ENCODE data around the gene CYP19A1.
"Not testable (repeated sequence)": the region's sequence is repeated elsewhere in the genome, so short reads cannot be mapped to it uniquely, and the experiment has no call there.

CYP19A1 gene

DNA sequence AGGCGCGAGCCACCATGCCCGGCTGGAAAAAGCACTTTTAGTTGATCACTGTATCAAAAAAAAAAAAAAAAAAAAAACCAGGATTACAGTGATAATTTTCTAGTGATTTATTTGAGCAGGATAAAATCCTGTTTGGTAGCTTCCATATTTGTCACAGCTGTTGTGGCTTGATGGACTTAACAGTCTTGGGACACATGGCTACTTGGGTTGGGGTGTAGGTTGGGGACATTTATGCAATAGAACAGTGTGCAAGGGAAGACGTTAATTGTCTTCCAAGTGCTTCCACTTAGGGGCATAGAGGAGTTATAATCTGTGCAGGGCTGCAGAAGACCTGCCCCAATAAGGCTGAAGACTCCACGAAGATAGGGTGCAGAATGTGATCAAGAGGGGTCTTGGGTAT, 136.8 kb downstream of the CYP19A1 start:
- no peak for FAIRE-seq

- no peak for FAIRE-seq
Measured at GRCh38 chr15:51200792-51201191, 137.6 kb downstream of the CYP19A1 start.

DNA sequence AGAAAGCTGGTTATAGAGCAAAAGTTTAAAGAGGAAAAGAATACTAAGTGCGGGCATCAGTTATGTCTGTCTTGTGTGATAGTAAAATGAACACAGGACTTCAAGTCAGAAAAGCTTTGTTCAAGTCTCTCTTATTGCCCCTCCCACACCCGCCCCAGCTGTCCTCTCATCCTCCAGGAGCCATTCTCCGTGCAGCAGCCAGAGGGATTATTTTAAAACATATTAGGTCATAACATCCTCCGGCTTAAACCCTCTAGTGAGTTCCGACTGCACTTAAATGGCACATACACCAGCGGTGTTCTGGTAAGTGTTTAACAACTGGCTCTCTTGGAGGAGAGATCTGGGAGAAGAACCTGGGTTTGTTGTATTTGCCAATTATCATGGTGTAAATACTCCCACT, 138.9 kb downstream of the CYP19A1 start:
- no peak for FAIRE-seq

DNA sequence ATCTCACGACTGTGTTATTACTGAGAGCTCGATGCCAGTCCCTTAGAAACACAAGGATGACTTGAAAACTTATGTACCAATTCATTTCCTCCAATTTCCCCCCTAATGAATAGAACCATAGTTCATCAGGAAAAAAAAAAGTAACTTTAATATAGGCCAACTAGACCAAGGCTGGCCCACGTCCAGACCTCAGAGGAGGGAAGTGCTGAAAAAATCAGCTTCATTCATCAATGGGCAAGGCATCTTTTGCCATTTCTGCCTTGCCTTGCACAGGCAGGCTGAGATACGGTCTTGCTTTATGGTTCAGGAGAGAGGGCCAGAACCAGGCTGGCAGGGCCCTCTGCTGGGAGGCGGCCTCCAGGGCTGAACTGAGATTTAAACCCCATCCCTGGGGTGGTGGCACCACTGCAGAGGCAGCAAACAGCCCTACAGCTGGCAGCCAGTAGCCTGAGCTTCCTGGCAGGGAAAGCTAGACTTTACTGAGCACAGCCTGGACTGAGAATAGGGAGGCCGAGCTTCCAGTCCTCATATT, 139.6 kb downstream of the CYP19A1 start:
- no peak for FAIRE-seq

- FAIRE-seq, result no peak
Measured at GRCh38 chr15:51195459-51195858, 142.9 kb downstream of the CYP19A1 start.

GRCh38 chr15:51193979-51194378, 144.4 kb downstream of the CYP19A1 start:
- no peak for FAIRE-seq

DNA sequence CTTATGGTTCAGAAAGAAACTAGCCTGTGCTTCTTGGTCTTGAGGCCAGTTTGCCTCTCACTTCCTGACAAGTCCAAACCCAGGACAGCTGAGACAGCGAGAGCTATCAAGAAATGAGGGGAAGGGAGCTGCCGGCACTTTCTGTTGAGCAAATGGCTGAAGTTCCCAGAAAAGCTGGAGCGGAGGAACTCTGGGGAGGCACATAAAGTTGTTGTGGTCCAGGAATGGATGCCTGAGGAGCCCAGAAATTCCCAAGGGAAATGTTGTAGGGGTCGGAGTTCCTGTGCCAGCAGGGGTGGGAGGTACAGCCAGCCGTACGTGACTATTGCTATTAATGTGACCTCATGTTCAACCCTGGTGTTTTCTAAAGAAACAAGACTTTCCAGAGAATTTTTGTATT, 144.9 kb downstream of the CYP19A1 start:
- no peak for FAIRE-seq

DNA sequence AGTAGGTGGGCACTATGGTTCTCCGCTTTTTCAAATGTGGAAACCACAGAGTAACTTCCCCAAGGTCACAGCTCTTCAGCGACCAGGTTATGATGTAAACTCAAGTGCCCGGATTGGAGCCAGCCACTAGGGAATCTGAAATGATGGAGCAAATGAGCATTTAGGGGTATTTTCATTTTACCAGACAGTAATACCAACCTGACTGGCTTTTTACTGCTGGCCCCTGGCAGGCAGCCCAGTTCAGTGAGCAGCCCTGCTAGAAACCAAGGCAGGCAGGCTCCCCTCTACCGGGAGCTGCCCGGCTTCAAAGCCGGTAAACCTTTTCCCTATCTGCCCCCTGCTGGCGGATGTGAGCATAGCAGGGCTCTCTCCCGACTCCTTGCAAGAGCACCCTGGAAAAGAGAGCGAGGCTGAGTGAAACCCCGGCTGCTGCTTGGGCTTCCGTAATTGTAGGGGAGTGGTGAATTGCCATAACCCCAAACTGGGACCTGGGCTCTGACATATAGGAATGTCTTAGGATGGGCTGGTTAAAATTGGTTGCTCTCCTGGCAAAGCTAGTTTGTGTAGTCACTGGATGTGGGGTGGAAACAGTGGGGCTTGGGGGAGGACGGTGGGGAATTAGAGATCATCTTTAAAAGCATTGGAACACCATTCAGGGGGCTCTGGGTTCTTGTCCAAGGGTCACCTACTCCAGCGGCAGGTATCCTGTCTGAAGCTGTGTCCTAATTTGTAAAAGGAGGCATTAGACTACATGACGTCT, 145.7 kb downstream of the CYP19A1 start:
- FAIRE-seq, result no peak

GRCh38 chr15:51191766-51192165, 146.6 kb downstream of the CYP19A1 start:
- no peak for FAIRE-seq

DNA sequence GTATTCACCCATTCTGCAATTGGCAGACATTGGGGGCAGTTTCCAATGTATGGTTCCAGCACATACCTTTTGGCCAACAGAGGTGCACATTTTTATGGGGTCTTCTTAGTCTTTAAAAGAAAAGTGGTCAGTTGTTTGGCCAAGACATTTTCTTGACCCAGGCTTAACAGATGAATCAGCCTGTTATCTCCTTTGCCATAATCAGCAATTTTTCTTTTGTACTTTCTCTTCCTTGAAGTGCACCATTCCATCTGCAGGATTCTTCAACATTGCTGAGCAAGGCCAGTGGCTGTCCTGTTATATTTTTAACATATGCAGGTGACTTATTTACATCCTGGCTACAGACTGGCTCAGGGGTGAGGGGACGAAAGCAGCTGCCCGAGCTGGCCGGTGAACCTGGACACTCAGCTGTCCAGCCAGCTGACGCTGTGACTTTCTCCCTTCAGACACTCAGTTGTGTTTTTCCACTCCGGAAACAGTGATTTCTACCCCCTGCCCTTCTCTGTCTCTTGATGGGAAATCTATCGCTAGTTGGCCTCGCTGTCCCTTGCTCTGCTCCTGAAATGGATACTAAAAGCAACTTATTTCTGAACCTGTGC, 147.2 kb downstream of the CYP19A1 start:
- FAIRE-seq, result no peak

DNA sequence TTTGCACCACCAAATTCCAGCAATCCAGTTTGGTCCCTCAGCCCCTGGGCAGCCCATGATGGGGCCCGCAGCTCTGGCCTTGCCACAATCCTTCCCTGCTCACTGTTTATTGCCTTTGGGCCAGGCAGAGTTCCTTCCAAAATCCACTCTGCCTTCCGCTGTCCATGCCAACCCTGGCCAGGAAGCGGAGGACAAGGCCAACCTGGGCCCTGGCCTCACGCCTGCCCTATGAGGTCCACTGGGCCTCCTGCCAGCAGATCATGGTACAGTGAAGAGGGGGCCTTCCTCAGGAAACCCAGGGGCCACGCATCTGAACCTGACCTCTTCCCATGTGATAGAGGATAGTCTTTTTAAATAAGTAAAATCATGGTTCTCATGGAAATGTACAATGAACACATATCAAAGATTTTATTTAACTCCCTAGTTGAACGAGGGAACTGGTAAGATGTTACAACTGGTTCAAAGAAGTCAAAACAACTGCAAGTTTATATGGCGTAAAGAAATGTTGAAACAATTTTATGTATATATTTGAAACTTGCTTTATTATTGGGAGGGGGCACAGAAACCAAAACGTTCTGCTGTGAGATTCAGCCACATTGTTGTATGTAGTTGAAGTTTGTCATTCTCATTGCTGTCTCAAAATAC, 147.8 kb downstream of the CYP19A1 start:
- FAIRE-seq, result no peak

DNA sequence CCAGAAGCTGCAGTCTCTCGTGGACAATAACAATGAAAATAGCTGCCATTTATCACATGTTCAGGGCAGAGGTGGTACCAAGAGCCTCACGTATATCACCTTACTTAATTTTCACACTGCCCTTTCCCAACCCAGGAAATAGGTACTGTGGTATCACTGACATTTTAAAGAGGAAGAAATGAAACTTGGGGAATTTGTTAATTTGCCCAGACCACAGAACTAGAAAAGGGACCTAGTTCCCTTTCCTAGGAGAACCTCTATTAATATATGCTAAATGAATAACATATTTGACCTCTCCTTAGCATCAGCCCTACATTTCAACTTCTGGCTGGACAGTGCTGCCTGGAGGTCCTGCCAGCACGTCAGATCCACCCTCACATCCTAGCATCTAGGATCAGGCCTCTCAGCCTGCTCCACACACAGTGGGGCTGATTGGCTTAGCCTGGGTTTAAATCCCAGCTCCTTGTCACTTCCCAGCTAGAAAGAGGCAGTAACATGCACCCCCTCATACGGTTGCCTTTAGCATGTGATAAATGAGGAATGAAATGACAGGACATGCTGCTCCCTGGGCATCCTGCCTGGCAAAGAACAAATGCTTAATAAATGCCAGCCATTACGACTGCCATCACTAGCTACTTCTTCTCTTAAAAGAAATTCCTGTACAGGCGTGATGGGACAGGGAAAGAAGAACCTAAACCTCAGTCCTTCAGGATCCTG, 148.6 kb downstream of the CYP19A1 start:
- FAIRE-seq, result no peak

GRCh38 chr15:51188791-51189190, 149.6 kb downstream of the CYP19A1 start:
- not testable (repeated sequence) for FAIRE-seq

DNA sequence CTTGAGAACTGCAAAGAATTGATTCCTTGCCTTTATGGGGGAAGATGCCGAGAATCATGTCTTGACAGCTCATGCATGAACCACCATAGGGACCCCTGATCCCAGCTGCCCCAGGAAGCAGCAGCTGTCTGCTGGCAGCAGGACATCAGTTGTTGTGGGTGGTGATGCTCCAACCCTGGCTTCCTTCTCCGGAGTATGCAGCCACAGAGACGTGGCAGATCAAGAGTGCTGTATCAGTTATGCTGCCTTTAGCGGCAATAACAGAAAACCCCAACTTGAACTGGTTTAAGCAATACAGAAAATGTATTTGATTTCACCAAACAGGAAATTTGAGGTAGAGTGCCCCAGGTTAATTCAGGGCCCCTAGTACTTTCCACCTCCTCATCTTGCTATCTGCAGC, 151.5 kb downstream of the CYP19A1 start:
- no peak for FAIRE-seq

GRCh38 chr15:51186181-51186705, 152.2 kb downstream of the CYP19A1 start:
- FAIRE-seq, result no peak

DNA sequence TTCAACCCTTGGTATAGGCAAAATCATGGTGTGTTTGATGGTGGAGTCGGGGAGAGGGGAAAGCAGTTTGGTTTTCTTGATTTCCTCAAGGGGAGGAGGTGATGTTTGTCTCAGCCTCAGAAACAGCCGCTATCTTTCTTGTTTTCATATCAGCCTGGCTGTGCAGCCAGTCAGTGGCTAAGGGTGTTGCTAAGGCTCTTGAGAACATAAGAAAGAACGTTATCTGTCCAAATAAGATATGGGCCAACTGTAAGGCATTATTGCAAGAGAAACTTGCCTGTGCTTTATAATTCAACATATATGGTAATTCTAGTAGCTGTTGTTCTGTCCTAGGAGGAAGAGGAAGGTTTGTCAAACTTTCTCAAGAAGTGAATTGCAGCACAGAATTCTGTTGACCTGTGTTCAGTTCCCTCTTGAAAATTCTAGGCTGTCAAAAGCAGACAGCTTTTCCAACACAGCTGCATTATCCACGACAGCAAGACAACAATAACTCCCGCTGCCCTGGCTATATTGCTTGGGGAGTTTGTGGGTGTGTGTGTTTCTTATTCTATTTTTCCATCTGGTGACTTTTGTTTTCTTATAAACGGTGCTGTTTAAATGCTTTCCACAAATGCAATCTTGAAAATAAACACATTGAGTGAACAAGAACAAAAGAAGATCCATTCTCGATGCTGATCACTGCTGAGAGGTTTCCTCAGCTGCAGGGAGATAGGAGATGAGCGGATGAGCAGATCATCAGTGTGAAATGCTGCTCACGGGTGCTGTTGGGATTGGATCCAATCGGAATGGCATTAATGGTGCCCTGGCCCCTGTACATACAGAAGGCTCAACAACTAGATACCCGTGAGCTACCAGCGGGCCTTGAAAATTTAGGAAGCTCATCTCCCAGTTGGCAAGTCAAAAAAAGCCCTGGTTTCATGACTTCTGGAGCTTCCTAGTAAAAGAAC, 152.9 kb downstream of the CYP19A1 start:
- no peak for FAIRE-seq

DNA sequence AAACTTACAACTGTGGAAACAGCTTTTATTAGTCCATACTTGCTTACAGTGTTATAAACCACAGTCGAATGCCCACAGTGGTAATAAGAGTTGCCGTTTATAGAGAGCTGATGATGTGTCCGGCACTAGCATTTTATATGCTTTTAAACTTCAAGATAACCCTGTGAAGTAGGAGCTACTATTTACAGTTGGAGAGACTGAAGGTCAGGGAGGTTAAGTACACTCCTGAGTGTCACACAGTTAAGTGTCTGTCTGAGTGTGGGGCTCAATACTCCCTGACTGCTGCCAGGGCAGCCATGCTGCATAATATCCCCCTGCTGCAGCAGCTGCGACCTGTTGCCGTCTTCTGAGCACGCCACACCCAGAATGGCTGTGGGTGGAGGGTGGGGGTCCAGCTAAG, 153.8 kb downstream of the CYP19A1 start:
- FAIRE-seq, result no peak

DNA sequence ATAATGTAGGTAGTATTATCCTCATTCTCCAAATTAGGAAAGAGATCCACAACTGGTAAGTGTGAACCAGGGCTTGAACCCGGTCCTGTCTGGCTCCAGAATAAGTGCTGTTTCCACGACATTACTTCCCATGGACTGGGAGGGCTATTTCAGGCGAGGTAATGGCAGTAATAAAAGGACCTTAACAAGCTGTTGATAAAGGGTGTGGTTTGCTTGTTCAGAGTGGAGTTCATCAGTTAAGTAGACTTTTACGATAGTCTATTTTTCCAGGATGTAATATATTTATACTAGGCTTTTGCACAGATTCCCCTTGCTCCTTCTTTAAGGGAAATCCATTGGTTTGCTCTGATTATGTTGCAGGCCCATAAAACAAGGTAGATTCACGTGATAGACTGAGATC, 155.3 kb downstream of the CYP19A1 start:
- no peak for FAIRE-seq

- no peak for FAIRE-seq
Measured at GRCh38 chr15:51181905-51182304, 156.5 kb downstream of the CYP19A1 start.

DNA sequence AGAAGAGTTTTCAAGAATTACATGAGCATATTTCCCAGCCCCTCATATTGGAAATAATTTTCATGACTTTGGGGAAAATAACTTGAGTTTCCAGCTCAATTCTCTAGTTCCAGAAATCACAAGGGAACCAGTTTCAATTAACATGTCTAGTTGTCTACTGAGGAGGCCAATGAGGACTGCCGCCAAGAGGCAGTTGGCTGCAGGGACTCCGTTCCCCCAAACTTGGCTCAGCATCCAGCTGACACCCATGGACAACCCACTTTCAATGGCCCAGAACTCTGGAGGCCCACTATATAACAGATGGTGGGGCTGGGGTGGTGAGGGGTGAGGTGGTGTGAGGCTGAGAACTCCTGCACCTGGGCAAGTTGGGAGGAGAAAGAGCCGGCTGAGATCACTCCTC, 157.2 kb downstream of the CYP19A1 start:
- no peak for FAIRE-seq

DNA sequence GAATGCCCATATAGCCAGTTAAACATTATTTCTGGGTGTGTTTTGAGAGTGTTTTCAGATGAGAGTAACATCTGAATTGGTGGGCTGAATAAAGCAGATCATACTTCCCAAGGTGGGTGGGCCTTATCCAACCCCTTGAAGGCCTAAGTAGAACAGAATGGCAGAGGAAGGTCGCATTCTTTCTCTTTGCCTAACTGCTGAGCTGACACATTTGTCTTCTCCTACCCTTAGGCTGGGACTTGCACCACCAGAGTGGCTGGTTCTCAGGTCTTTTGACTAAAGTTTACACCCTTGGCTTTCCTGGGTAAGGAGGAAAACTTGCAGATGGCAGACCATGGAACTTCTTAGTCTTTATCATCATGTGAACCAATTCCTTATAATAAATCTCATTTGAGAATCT, 157.9 kb downstream of the CYP19A1 start:
- FAIRE-seq, result no peak

GRCh38 chr15:51180011-51180410, 158.4 kb downstream of the CYP19A1 start:
- FAIRE-seq, result no peak
